ENCODE measurements around the gene ZCCHC2.
A peak's percentile ranks its signal among the peaks of the same experiment; 100 is the strongest.

Gene ZCCHC2

DNA sequence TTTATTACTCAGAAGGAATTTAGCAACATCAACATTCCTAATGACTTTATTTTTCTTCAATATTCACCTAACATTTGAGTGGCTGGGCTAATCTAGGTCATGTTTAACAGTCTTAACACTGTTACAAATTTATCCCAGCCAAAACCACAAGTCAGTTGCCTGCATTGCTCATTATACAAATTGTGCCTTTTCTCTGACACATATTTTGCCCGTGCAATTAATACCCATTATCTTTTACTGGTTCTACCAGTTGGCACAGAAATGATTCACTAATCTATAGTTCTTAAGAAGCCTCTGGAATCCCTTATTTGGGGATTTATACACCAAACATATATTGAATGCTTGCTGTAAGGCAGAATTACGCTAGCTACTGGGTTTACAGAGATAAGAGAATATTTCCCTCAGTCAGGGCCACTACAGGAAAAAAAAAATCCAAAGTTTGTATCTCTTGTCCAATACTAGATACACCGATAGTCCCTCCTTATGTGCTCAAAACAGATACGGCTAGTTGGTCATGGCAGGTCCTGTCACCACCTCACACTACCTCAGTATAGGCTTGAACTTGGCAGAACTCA is 46.3 kb downstream of the ZCCHC2 start:
- no peaks in the 10 kb centered on the region; a peak in 1 of 22 replicates for H4K20me1 ChIP-seq
- no peak for TF ChIP-seq Cebpa-rat (IDR thresholded peaks at IDR 0.05)
- peaks cover 0 to 8% (median 0%) of the 10 kb centered on the region in 10 experiments; a peak in 3 of 20 replicates for H3K4me1 ChIP-seq
- peaks cover 0 to 21% (median 14%) of the 10 kb centered on the region in 11 experiments; a peak in 17 of 22 replicates for H3K9me3 ChIP-seq (replicated peaks in 1 of 11)
- no peak overlapping the region for H3K9ac ChIP-seq
- H3K27ac ChIP-seq, result no peak overlapping the region
- no peak overlapping the region for H3K4me3 ChIP-seq
- no peaks in the 10 kb centered on the region for H3K27me3 ChIP-seq
- H3K36me3 ChIP-seq, result peaks cover 86 to 100% (median 97%) of the 10 kb centered on the region in 11 experiments
- H3K4me2 ChIP-seq, result peak overlapping the region in 2 of 11 experiments; percentile 0 to 12; a peak in 1 of 22 replicates

DNA sequence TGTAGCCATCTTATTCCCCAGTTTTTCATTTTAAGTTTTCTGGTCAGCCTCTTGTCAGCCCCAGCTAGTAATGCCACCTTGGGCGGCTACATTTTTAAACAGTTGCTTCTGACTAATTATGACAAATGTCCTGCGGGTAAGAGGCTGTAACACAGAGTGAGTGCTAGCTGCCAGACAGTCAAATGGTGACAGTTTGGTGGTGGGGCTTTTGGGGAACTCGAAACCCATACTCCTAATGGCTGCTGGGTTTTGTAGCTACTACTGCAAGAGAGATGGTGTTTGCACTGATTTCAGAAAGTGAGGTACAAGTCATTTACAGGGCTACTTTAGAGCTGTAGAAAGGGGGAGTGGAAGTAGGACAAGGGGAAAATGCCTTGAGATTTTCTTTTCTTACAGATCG is 48.2 kb downstream of the ZCCHC2 start:
- Histone ChIP-seq H3K27ac (no peak overlapping the region), H3K4me1 (peaks cover 0 to 8% (median 1%) of the 10 kb centered on the region in 10 experiments; a peak in 5 of 20 replicates), H3K4me2 (no peak overlapping the region), H3K36me3 (peaks cover 84 to 100% (median 97%) of the 10 kb centered on the region in 11 experiments), H3K4me3 (no peak overlapping the region), H3K9me3 (replicated peaks in 1 of 11) (peaks cover 0 to 22% (median 14%) of the 10 kb centered on the region in 11 experiments; a peak in 17 of 22 replicates), H3K9ac (no peak overlapping the region), H3K27me3 (no peaks in the 10 kb centered on the region), H4K20me1 (no peaks in the 10 kb centered on the region; a peak in 1 of 22 replicates)
- no peak for TF ChIP-seq Cebpa-rat (IDR thresholded peaks at IDR 0.05)

DNA sequence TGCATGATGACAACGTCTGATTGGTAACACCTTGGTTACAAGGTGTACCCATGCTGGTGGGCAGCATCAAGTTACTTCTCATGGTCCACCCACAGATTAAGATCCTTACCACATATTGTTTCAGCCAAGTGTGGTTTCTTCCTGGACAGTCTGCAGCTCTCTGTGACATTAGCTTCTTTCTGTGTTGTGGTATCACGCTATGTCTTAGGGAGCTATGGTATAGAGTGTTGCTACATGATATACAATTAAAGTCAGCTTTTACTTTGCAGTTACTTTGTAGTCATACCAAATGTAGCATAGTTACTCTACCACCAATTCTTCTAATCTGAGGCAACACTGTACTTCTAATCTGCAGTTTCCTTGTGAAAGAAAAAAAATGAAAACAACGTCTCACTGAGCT is 48.8 kb downstream of the ZCCHC2 start:
- Histone ChIP-seq H4K20me1 (no peaks in the 10 kb centered on the region), H3K4me3 (no peak overlapping the region), H3K4me2 (no peak overlapping the region), H3K4me1 (peaks cover 0 to 9% (median 6%) of the 10 kb centered on the region in 10 experiments; a peak in 8 of 20 replicates), H3K36me3 (peaks cover 87 to 100% (median 97%) of the 10 kb centered on the region in 11 experiments), H3K27ac (no peak overlapping the region), H3K27me3 (no peaks in the 10 kb centered on the region), H3K9me3 (replicated peaks in 1 of 11) (peaks cover 0 to 22% (median 14%) of the 10 kb centered on the region in 11 experiments; a peak in 17 of 22 replicates), H3K9ac (no peak overlapping the region)
- no peak for TF ChIP-seq Cebpa-rat (IDR thresholded peaks at IDR 0.05)

DNA sequence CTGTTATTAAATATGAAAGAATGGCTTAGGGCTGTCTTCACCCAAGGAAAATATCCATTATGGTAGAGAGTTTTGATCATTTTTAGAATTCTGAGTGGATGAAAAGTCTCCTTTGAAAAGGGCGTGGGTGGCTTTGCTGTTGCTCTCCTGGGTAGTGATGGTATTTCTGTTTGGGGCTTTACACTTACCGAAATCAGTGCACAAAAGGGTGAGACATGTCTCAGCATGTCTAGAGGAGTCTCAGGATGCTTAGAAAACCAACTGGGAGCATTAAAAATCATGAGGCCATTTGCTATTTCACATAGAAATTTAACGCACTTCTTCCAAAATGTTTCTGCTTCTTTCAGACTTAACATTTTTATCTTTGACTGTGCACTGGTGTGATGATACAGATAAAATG is 49.6 kb downstream of the ZCCHC2 start:
- H3K9me3 ChIP-seq (replicated peaks in 1 of 11), result peaks cover 0 to 21% (median 14%) of the 10 kb centered on the region in 11 experiments; a peak in 17 of 22 replicates
- H3K9ac ChIP-seq, result no peak overlapping the region
- 0 out of 22 replicates have a peak, but pooled peaks cover 0 to 3% (median 0%) of the 10 kb centered on the region in 11 experiments for H4K20me1 ChIP-seq
- H3K4me3 ChIP-seq, result no peak overlapping the region
- H3K27me3 ChIP-seq, result no peaks in the 10 kb centered on the region
- H3K4me2 ChIP-seq, result no peak overlapping the region
- no peak for TF ChIP-seq Cebpa-rat (IDR thresholded peaks at IDR 0.05)
- H3K27ac ChIP-seq, result no peak overlapping the region
- H3K36me3 ChIP-seq, result peaks cover 80 to 100% (median 93%) of the 10 kb centered on the region in 11 experiments
- peaks cover 3 to 17% (median 11%) of the 10 kb centered on the region in 10 experiments; a peak in 10 of 20 replicates for H3K4me1 ChIP-seq

DNA sequence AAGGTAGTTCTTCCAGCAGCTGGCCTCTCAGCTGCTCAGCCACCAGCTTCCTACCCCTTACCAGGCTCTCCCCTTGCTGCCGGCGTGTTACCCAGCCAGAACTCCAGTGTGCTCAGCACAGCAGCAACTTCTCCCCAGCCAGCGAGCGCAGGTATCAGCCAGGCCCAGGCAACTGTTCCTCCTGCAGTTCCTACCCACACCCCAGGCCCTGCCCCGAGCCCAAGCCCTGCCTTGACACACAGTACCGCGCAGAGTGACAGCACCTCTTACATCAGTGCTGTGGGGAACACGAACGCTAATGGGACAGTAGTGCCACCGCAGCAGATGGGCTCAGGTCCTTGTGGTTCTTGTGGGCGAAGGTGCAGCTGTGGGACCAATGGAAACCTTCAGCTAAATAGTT is 52.0 kb downstream of the ZCCHC2 start:
- Histone ChIP-seq H3K36me3 (peaks cover 75 to 96% (median 86%) of the 10 kb centered on the region in 11 experiments), H3K4me1 (peaks cover 8 to 18% (median 11%) of the 10 kb centered on the region in 10 experiments; a peak in 13 of 20 replicates), H3K9ac (no peak overlapping the region), H3K4me3 (no peak overlapping the region), H3K27ac (no peak overlapping the region), H3K27me3 (no peaks in the 10 kb centered on the region), H4K20me1 (0 out of 22 replicates have a peak, but pooled peaks cover 0 to 3% (median 0%) of the 10 kb centered on the region in 11 experiments), H3K4me2 (no peak overlapping the region), H3K9me3 (replicated peaks in 1 of 11) (peaks cover 0 to 22% (median 14%) of the 10 kb centered on the region in 11 experiments; a peak in 17 of 22 replicates)
- TF ChIP-seq Cebpa-rat (IDR thresholded peaks at IDR 0.05), result no peak

DNA sequence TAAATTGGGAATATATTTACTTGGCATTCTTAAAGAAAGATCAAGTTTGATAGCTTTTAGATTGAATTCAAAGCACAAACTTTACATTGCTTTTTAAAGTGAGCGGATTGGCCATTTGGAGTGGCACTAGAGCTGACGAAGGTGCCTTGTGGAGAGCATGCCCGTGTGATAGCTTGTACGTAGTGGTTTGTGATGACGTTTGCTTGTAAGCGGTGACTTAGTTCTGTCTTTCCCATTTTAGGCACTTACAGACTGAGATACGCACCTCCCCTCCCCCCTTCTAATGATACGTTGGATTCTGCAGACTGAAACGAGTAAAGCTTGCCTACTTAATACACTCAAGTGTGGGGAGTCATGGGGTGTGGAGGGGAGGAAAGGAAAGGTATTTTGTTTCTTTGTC is 53.4 kb downstream of the ZCCHC2 start:
- H3K27ac ChIP-seq, result no peak overlapping the region
- peaks cover 0 to 16% (median 3%) of the 10 kb centered on the region in 11 experiments; a peak in 7 of 22 replicates for H3K9me3 ChIP-seq (replicated peaks in 1 of 11)
- TF ChIP-seq Cebpa-rat (IDR thresholded peaks at IDR 0.05), result no peak
- H3K36me3 ChIP-seq, result peaks cover 67 to 87% (median 75%) of the 10 kb centered on the region in 11 experiments
- H3K9ac ChIP-seq, result no peak overlapping the region
- H3K4me1 ChIP-seq, result peaks cover 8 to 18% (median 11%) of the 10 kb centered on the region in 10 experiments; a peak in 13 of 20 replicates
- 0 out of 22 replicates have a peak, but pooled peaks cover 0 to 3% (median 0%) of the 10 kb centered on the region in 11 experiments for H4K20me1 ChIP-seq
- peak overlapping the region in 2 of 11 experiments; percentile 9 to 44; a peak in 1 of 22 replicates for H3K4me2 ChIP-seq
- no peaks in the 10 kb centered on the region for H3K27me3 ChIP-seq
- H3K4me3 ChIP-seq, result no peak overlapping the region

DNA sequence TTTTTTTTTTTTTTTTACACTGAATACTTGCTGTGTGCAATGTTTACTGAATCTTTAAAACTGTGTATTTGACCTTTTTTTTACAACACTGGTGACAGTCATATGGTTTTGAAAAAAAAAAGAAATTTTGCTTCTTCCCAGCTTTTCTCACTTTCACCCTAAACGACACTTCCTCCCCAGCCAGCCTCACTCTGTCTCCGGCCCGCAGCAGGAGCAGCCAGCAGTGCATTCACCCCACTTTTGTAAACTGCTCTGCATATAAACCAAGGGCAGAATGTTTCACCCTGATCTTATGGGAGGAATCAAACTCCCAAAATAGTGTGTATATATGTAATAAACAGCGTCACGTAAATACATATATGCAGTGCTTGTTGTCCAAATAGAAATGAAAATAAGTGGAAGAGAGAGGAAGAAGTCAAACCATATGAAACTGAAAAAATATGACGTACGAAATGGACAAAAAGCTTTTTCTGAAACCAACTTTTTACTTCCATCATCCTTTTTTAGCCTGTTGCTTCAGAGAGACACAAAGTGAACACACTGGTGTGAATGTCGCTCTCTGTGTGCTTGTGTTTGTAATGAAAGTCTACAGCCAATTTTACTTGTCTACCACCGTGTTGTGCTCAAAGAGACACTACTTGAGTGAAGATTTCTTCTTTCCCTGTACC is 54.2 kb downstream of the ZCCHC2 start:
- Histone ChIP-seq H3K36me3 (peaks cover 61 to 84% (median 72%) of the 10 kb centered on the region in 11 experiments), H3K9ac (no peak overlapping the region; a peak in 1 of 22 replicates), H3K9me3 (replicated peaks in 1 of 11) (peaks cover 0 to 16% (median 4%) of the 10 kb centered on the region in 11 experiments; a peak in 7 of 22 replicates), H4K20me1 (0 out of 22 replicates have a peak, but pooled peaks cover 0 to 3% (median 0%) of the 10 kb centered on the region in 11 experiments), H3K4me1 (peaks cover 8 to 18% (median 11%) of the 10 kb centered on the region in 10 experiments; a peak in 13 of 20 replicates), H3K27me3 (no peaks in the 10 kb centered on the region), H3K4me3 (no peak overlapping the region), H3K4me2 (peak overlapping the region in 4 of 11 experiments; percentile 9 to 44 (median 30); a peak in 3 of 22 replicates), H3K27ac (no peak overlapping the region)
- TF ChIP-seq Cebpa-rat (IDR thresholded peaks at IDR 0.05), result no peak

DNA sequence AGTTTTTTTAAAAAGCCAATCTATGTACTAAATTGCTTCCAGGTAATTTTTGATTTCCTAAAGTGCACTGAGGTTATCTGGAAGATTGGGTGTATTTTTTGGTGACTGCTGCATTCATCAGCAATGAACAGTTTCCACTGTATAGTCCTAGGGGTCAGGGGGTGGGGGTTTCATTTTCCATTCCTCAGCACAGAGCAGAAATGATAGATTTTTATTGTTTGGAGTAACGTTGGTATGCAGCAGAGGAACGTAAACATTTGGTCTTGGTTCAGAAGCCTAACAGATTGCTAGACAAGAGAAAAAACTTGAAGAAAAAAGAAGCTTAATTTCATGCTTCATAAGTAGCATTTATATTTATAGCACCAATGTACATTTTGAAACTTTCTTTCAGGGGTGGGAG is 54.9 kb downstream of the ZCCHC2 start:
- no peaks in the 10 kb centered on the region for H3K27me3 ChIP-seq
- H3K9me3 ChIP-seq (replicated peaks in 1 of 11), result peaks cover 0 to 16% (median 4%) of the 10 kb centered on the region in 11 experiments; a peak in 7 of 22 replicates
- 0 out of 22 replicates have a peak, but pooled peaks cover 0 to 3% (median 0%) of the 10 kb centered on the region in 11 experiments for H4K20me1 ChIP-seq
- peaks cover 55 to 82% (median 69%) of the 10 kb centered on the region in 11 experiments for H3K36me3 ChIP-seq
- H3K4me3 ChIP-seq, result no peak overlapping the region
- no peak overlapping the region for H3K27ac ChIP-seq
- TF ChIP-seq Cebpa-rat (IDR thresholded peaks at IDR 0.05), result no peak
- peaks cover 8 to 20% (median 15%) of the 10 kb centered on the region in 10 experiments; a peak in 18 of 20 replicates for H3K4me1 ChIP-seq
- H3K9ac ChIP-seq, result no peak overlapping the region
- H3K4me2 ChIP-seq, result peak overlapping the region in 2 of 11 experiments; percentile 20 to 41; a peak in 2 of 22 replicates

Measured in BLaER1 treated with 17β-estradiol and CSF1 and Interleukin-3, amounts not matched to agents 10 nM and 100 nM (cell line).